T-cell (primary cell): ENCODE measurements around the gene TOMM7. TPM values are rescaled to one million over a fixed set of nuclear protein-coding genes. Genes with fewer than 3 reads are reported as not detected.
"Not testable (repeated sequence)": the region's sequence is repeated elsewhere in the genome, so short reads cannot be mapped to it uniquely, and the experiment has no call there.

Experiments used
- ATAC-seq, 4 experiments: fragments of 200-7000 bp in 3 of 4; fragments of 150-1000 bp in 1 of 4; cut with Tn5 transposase; replicated peaks in 1 of 4; 1 replicate in 3 of 4; 2 replicates in 1 of 4; pipeline ENCODE4 v1.10.0; 2021; ENCODE audit warnings: moderate library complexity in 3 of 4, mild to moderate bottlenecking in 2 of 4, moderate number of reproducible peaks in 1 of 4
- CTCF ChIA-PET, 2 donors: fragments of 300-600 bp; sonication (Branson Sonifier 250); formaldehyde crosslinking; loops; one replicate each; lab custom pipeline; 2022; ENCODE audit warnings: antibody characterized with exemption in 2 of 2; lab: Charles Lee
- POLR2A ChIA-PET, 2 donors: fragments of 300-600 bp; sonication (Branson Sonifier 250); formaldehyde crosslinking; loops; one replicate each; lab custom pipeline; 2022; ENCODE audit warnings: antibody characterized with exemption in 2 of 2; lab: Charles Lee
- DNase-seq, 35 experiments: peaks; one replicate each; pipeline versions ENCODE4 v3.0.0 to v3.0.0-alpha.2; 2013 to 2023
- H3K27ac ChIP-seq: one replicate; pipeline ENCODE4 v1.5.1; 2013; ENCODE audit warnings: low read length
- H3K27me3 ChIP-seq, 2 experiments: replicated peaks in 1 of 2; 1 replicate in 1 of 2; 2 replicates in 1 of 2; pipeline versions ENCODE4 v1.6.1 to v1.7.0; 2013; ENCODE audit warnings: low read length in 1 of 2, mixed read lengths in 1 of 2; ENCODE audit not compliant: control insufficient read depth in 2 of 2, insufficient read depth in 2 of 2; ENCODE audit errors: extremely low read depth in 1 of 2
- H3K36me3 ChIP-seq, 2 donors: 1 replicate in 1 of 2; 2 replicates in 1 of 2; pipeline versions ENCODE4 v1.6.1 to v1.7.0; 2013; ENCODE audit warnings: low read length in 1 of 2; ENCODE audit not compliant: control insufficient read depth in 2 of 2, insufficient read depth in 1 of 2; ENCODE audit errors: extremely low read depth in 1 of 2
- H3K4me1 ChIP-seq, 2 experiments: 1 replicate in 1 of 2; 2 replicates in 1 of 2; pipeline versions ENCODE4 v1.6.1 to v1.7.0; 2013; ENCODE audit warnings: low read length in 2 of 2, mixed read lengths in 1 of 2; ENCODE audit not compliant: insufficient read depth in 2 of 2, control insufficient read depth in 1 of 2; ENCODE audit errors: extremely low read depth in 1 of 2
- H3K4me3 ChIP-seq, 2 donors: 1 replicate in 1 of 2; 2 replicates in 1 of 2; pipeline versions ENCODE4 v1.5.1 to v1.7.0; 2013; ENCODE audit warnings: mild to moderate bottlenecking in 2 of 2, low read length in 1 of 2, moderate library complexity in 1 of 2; ENCODE audit not compliant: control insufficient read depth in 1 of 2; ENCODE audit errors: extremely low read depth in 1 of 2
- H3K9me3 ChIP-seq: 2 replicates; pipeline ENCODE4 v1.7.0; 2013
- H3K27ac Mint-ChIP-seq, 2 donors: one replicate each; pipeline ENCODE4 v1.8.0; 2020 to 2021; ENCODE audit warnings: mild to moderate bottlenecking in 2 of 2, mixed read lengths in 2 of 2
- H3K27me3 Mint-ChIP-seq, 2 donors: one replicate each; pipeline ENCODE4 v1.8.0; 2021 to 2022; ENCODE audit warnings: mixed read lengths in 2 of 2
- H3K36me3 Mint-ChIP-seq: one replicate; pipeline ENCODE4 v1.8.0; 2021; ENCODE audit warnings: mixed read lengths
- H3K4me1 Mint-ChIP-seq, 3 donors: one replicate each; pipeline ENCODE4 v1.8.0; 2020 to 2022; ENCODE audit warnings: mixed read lengths in 3 of 3, mild to moderate bottlenecking in 1 of 3
- H3K4me3 Mint-ChIP-seq, 3 donors: one replicate each; pipeline ENCODE4 v1.8.0; 2020 to 2022; ENCODE audit warnings: mild to moderate bottlenecking in 3 of 3, mixed read lengths in 3 of 3, moderate library complexity in 3 of 3
- H3K9me3 Mint-ChIP-seq, 3 donors: one replicate each; pipeline ENCODE4 v1.8.0; 2020 to 2022; ENCODE audit warnings: mixed read lengths in 3 of 3
- WGBS: methylation state at CpG from one replicate; pipeline ENCODE4 v1.1.5; 2013; ENCODE audit warnings: missing lambda C conversion rate; ENCODE audit not compliant: insufficient coverage; 5-methylcytosine and 5-hydroxymethylcytosine counted together
- total RNA-seq, 35 experiments: library from RNA in 6 of 35; stranded (reverse) in 6 of 35; fragments of 120-200 nt in 1 of 35; gene quantifications; one replicate each; pipeline versions ENCODE4 v1.2.1 to v1.2.4 and lab custom pipeline; 2013 to 2026

Gene TOMM7
- total RNA-seq, 5 donors from 2014 or later (not counting 1 experiment from before 2014, with no cell fraction given) = 532 to 695 (median 613) TPM

DNA sequence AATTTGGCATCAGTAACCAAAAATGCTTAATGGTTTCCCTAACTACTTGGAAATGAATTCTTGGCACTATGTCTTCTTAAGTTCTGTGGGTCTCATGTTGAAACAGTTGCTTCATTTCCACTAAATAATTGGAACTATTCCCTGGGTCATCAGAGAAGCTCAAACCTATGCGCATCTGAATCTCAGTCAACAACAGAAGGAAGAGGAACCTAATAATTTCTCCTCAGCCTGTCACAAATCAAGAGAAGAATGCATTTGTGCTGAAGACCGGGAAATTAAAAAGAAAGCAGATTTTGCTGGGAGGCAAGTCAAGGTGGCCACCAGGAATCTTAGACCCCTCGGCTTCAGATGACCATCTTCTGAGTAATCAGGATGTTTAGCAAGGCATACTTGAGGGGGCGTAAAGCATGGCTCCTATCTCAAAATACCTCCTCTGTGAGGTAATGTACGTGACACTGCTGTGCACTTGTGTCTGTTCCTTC lies 41.4 kb downstream of the TOMM7 start:
- Mint-ChIP-seq H3K4me3 (no peak overlapping the region), H3K27ac (no peak overlapping the region), H3K36me3 (no peaks in the 10 kb centered on the region), H3K4me1 (no peaks in the 10 kb centered on the region), H3K9me3 (no peaks in the 10 kb centered on the region), H3K27me3 (no peaks in the 10 kb centered on the region)
- no peak overlapping the region for H3K4me3 ChIP-seq
- 80% methylated on average over 2 of the region's 5 CpGs for WGBS
- POLR2A ChIA-PET = interaction anchor here in 1 of 2 donors (0.6 kb wide), 1 partner anchor 360 kb away, joined by 3 read pairs; no protein-coding TSS in a partner anchor
- H3K27me3 ChIP-seq = no peaks in the 10 kb centered on the region
- DNase-seq = no peak
- CTCF ChIA-PET = interaction anchor here (0.6 to 4.3 kb wide), 9 partner anchors 8 to 677 kb away, joined by 3 to 29 read pairs (median 5); no protein-coding TSS in a partner anchor
- ATAC-seq = no peak
- no peaks in the 10 kb centered on the region for H3K36me3 ChIP-seq
- H3K9me3 ChIP-seq = no peaks in the 10 kb centered on the region
- H3K27ac ChIP-seq = no peak overlapping the region
- H3K4me1 ChIP-seq = no peaks in the 10 kb centered on the region

DNA sequence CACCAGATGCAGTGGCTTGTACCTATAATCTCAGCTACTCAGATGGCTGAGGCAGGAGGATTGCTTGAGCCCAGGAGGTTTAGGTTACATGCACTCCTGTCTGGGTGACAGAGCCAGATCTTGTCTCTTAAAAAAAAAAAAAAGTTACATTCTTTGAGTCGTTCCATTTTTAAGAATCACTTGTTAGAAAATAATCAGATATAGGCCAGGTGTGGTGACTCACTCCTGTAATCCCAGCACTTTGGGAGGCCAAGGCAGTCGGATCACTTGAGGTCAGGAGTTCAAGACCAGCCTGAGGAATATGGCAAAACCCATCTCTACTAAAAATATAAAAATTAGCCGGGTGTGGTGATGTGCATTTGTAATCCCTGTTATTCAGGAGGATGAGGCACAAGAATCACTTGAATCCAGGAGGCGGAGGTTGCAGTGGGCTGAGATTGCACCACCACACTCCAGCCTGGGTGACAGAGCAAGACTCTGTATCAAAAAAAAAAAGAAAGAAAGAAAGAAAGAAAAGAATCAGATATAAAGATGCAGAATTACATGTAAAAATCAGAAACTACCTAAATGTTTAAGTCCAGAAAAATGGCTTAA lies 42.8 kb downstream of the TOMM7 start:
- not testable (repeated sequence) for DNase-seq, H3K9me3 ChIP-seq, H3K4me1 Mint-ChIP-seq, ATAC-seq, H3K27ac ChIP-seq, H3K27me3 Mint-ChIP-seq, H3K4me1 ChIP-seq, H3K36me3 Mint-ChIP-seq, H3K27ac Mint-ChIP-seq, H3K4me3 Mint-ChIP-seq, H3K36me3 ChIP-seq, H3K4me3 ChIP-seq, H3K9me3 Mint-ChIP-seq, H3K27me3 ChIP-seq
- POLR2A ChIA-PET = interaction anchor here in 1 of 2 donors (0.6 kb wide), 1 partner anchor 84 kb away, joined by 7 read pairs; no protein-coding TSS in a partner anchor
- CTCF ChIA-PET = interaction anchor here in 1 of 2 donors (0.6 kb wide), 1 partner anchor 34 kb away, joined by 4 read pairs; no protein-coding TSS in a partner anchor
- no CpG with 5 or more reads among the region's 4 CpGs for WGBS

DNA sequence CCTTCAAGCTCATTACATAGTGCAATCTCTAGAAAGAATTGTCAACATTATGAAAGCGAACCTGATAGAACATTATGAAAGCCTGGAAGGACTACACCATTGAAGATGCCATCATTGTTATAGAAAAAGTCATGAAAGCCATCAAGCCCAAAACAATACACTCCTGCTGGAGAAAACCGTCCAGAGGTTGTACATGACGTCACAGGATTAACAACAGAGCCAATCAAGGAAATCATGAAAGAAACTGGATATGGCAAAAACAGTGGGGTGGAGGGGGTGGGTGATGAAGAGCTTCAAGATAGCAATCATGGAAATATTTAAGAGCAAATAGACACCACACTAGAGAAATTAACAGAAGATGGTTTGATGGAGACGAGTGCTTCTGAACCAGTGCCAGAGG lies 45.7 kb downstream of the TOMM7 start:
- no peaks in the 10 kb centered on the region for H3K36me3 Mint-ChIP-seq
- H3K27me3 ChIP-seq = no peaks in the 10 kb centered on the region
- ATAC-seq (no peak), DNase-seq (no peak)
- H3K4me1 ChIP-seq = no peaks in the 10 kb centered on the region
- no peak overlapping the region for H3K4me3 ChIP-seq
- no peaks in the 10 kb centered on the region for H3K4me1 Mint-ChIP-seq
- H3K9me3 Mint-ChIP-seq = no peaks in the 10 kb centered on the region
- no peak overlapping the region for H3K27ac ChIP-seq
- peaks cover 1 to 8% of the 10 kb centered on the region in 2 donors for H3K27me3 Mint-ChIP-seq
- no peak overlapping the region for H3K4me3 Mint-ChIP-seq
- H3K27ac Mint-ChIP-seq = no peak overlapping the region
- CTCF ChIA-PET = interaction anchor here in 1 of 2 donors (1.0 kb wide), 1 partner anchor 79 kb away, joined by 10 read pairs; no protein-coding TSS in a partner anchor
- POLR2A ChIA-PET = no interaction called here
- H3K36me3 ChIP-seq = no peaks in the 10 kb centered on the region
- no CpG with 5 or more reads among the region's 4 CpGs for WGBS
- no peaks in the 10 kb centered on the region for H3K9me3 ChIP-seq

DNA sequence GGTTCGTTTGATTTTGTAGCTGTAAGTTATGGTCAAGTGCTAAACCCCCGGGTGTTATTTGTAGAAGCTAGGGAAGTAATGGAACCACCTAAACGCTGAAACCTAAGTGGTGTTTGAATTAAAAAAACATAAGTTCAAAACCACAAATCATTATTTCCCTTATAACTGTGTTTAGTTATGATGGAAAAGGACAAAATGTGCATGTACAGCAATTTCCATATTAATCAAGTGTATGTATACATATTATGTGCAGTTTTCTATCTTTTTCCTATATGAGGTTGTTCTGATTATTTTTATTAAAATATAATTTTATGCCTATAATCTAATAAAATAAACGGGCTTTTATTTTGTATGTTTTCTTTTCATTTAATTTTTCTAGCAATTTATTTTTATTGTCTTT lies 49.8 kb downstream of the TOMM7 start:
- Histone ChIP-seq H3K36me3 (no peaks in the 10 kb centered on the region), H3K27ac (no peak overlapping the region), H3K4me3 (no peak overlapping the region), H3K4me1 (no peaks in the 10 kb centered on the region), H3K27me3 (peaks cover 0 to 13% of the 10 kb centered on the region in 2 experiments), H3K9me3 (no peaks in the 10 kb centered on the region)
- no CpG with 5 or more reads among the region's 4 CpGs for WGBS
- Mint-ChIP-seq H3K9me3 (no peaks in the 10 kb centered on the region), H3K27ac (no peak overlapping the region), H3K27me3 (peaks cover 11 to 23% of the 10 kb centered on the region in 2 donors), H3K4me1 (no peaks in the 10 kb centered on the region), H3K36me3 (no peaks in the 10 kb centered on the region), H3K4me3 (no peak overlapping the region)
- ChIA-PET POLR2A (interaction anchor here in 1 of 2 donors (0.6 kb wide), 1 partner anchor 248 kb away, joined by 3 read pairs; no protein-coding TSS in a partner anchor), CTCF (interaction anchor here (1.0 kb wide), 2 partner anchors 9 to 10 kb away, joined by 3 to 6 read pairs; no protein-coding TSS in a partner anchor)
- no peak for ATAC-seq
- DNase-seq = no peak

DNA sequence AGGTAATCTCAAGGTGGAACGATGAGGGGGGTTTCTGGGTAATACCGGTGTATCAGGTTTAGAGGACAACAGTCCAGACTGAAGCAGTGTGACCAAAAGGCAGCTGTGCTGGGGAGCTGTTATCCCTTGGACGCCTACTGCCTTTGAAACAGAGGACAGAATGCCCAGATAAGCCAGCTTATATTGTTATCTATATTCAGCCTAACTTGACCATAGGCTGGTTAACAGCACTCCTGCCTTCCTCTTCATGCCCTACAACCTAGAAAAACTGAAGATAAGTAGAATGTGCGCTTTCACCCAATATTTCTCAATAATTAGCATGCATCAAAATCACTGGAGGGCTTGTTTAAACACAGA lies 50.8 kb downstream of the TOMM7 start:
- peaks cover 19 to 27% of the 10 kb centered on the region in 2 donors for H3K27me3 Mint-ChIP-seq
- H3K27ac Mint-ChIP-seq = no peak overlapping the region
- CTCF ChIA-PET = interaction anchor here in 1 of 2 donors (0.5 to 0.6 kb wide), 2 partner anchors 53 to 283 kb away, joined by 3 to 4 read pairs; no protein-coding TSS in a partner anchor

DNA sequence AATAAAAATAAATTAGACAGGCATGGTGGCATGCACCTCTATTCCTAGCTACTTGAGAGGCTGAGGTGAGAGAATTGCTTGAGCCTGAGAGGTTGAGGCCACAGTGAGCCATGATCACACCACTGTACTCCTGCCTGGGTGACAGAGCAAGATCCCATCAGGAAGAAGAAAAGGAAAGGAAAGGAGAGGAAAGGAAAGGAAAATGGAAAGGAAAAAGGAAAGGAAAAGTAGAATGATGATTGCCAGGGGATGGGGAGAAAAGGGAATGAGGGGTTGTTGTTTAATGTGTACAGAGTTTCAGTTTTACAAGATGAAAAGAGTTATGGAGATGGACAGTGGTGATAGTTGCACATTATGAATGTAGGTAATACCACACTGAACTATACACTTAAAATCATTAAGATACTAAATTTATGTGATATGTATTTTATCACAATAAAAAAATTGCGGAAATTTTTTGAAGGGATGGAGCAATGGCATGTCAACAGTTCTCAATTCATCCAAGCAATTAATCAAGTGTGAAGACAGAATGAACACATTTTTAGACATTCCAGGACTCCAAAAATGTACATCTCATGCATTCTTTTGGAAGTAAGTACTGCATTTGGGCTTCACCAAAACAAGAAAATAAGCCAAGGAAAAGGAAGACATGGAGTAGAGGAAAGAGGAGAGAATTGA lies 51.3 kb downstream of the TOMM7 start:
- Histone ChIP-seq H3K9me3 (no peaks in the 10 kb centered on the region), H3K4me3 (no peak overlapping the region), H3K4me1 (no peaks in the 10 kb centered on the region), H3K27me3 (peaks cover 0 to 13% of the 10 kb centered on the region in 2 experiments), H3K27ac (no peak overlapping the region), H3K36me3 (no peaks in the 10 kb centered on the region)
- Mint-ChIP-seq H3K4me3 (no peak overlapping the region), H3K36me3 (no peaks in the 10 kb centered on the region), H3K9me3 (no peaks in the 10 kb centered on the region), H3K27me3 (peaks cover 22 to 28% of the 10 kb centered on the region in 2 donors), H3K4me1 (no peaks in the 10 kb centered on the region), H3K27ac (no peak overlapping the region)
- no CpG with 5 or more reads among the region's 1 CpG for WGBS
- DNase-seq (no peak), ATAC-seq (no peak)
- ChIA-PET CTCF (interaction anchor here in 1 of 2 donors (0.5 to 0.6 kb wide), 2 partner anchors 54 to 284 kb away, joined by 3 to 4 read pairs; no protein-coding TSS in a partner anchor), POLR2A (interaction anchor here in 1 of 2 donors (0.6 kb wide), 1 partner anchor 672 kb away, joined by 8 read pairs; no protein-coding TSS in a partner anchor)

More for the DNA sequence above, 50.8 kb downstream of the TOMM7 start:
- Histone ChIP-seq H3K4me1 (no peaks in the 10 kb centered on the region), H3K27me3 (peaks cover 0 to 13% of the 10 kb centered on the region in 2 experiments), H3K27ac (no peak overlapping the region), H3K4me3 (no peak overlapping the region), H3K36me3 (no peaks in the 10 kb centered on the region), H3K9me3 (no peaks in the 10 kb centered on the region)
- WGBS = 17% methylated on average over 1 of the region's 4 CpGs
- POLR2A ChIA-PET = no interaction called here
- no peak overlapping the region for H3K4me3 Mint-ChIP-seq
- no peaks in the 10 kb centered on the region for H3K36me3 Mint-ChIP-seq
- H3K4me1 Mint-ChIP-seq = no peaks in the 10 kb centered on the region
- ATAC-seq (no peak), DNase-seq (no peak)
- H3K9me3 Mint-ChIP-seq = no peaks in the 10 kb centered on the region
